ENCODE measurements around the gene ARHGEF6.

DNA sequence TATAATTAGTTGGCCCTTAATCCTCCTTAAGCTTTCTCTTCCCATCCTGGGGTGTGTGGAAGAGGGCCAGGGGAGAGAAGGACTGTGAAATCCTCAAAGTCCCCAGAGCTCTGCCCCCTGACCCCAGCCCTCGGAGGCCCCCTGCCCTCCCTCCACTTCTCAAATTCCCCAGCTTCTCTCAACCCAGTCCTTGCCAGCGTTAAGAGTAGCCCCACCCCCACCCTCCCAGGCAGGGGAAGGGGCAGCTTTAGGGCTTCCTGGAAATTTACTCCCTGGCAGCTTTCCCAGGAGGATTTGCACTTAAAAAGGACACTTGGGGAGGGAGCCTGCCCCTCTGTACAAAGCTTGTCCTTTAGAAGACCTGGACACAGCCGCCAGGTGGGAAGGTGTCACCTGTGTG is 144.6 kb downstream of the ARHGEF6 start:
- TF ChIP-seq, protein P1, sequence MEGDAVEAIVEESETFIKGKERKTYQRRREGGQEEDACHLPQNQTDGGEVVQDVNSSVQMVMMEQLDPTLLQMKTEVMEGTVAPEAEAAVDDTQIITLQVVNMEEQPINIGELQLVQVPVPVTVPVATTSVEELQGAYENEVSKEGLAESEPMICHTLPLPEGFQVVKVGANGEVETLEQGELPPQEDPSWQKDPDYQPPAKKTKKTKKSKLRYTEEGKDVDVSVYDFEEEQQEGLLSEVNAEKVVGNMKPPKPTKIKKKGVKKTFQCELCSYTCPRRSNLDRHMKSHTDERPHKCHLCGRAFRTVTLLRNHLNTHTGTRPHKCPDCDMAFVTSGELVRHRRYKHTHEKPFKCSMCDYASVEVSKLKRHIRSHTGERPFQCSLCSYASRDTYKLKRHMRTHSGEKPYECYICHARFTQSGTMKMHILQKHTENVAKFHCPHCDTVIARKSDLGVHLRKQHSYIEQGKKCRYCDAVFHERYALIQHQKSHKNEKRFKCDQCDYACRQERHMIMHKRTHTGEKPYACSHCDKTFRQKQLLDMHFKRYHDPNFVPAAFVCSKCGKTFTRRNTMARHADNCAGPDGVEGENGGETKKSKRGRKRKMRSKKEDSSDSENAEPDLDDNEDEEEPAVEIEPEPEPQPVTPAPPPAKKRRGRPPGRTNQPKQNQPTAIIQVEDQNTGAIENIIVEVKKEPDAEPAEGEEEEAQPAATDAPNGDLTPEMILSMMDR (conservative IDR thresholded peaks at IDR 0.05 in 1 of 2, IDR thresholded peaks at IDR 0.05 in 1 of 2; ENCODE audit: extremely low read depth in 1 of 2, insufficient read depth in 1 of 2, low read depth in 1 of 2, low read length in 2 of 2), result no peak
- TF ChIP-seq EZH2 (IDR thresholded peaks at IDR 0.05; ENCODE audit: borderline replicate concordance, low read length), result no peak

All from mammary epithelial cell (primary cell).